HG02571 (cell line): ENCODE measurements around the gene POP5.
A peak's percentile ranks its signal among the peaks of the same experiment; 100 is the strongest.
"Not testable (repeated sequence)": the region's sequence is repeated elsewhere in the genome, so short reads cannot be mapped to it uniquely, and the experiment has no call there.

Source experiments
- ATAC-seq: cut with Tn5 transposase; IDR thresholded peaks from one replicate; pipeline ENCODE4 v1.9.1; 2021; ENCODE audit warnings: mild to moderate bottlenecking, moderate library complexity; ENCODE audit not compliant: unreplicated experiment

POP5 gene

GRCh38 chr12:120538281-120539156 is 42.7 kb downstream of the POP5 start:
- ATAC-seq, result no peak

GRCh38 chr12:120537856-120538220 is 43.4 kb downstream of the POP5 start:
- no peak for ATAC-seq

DNA sequence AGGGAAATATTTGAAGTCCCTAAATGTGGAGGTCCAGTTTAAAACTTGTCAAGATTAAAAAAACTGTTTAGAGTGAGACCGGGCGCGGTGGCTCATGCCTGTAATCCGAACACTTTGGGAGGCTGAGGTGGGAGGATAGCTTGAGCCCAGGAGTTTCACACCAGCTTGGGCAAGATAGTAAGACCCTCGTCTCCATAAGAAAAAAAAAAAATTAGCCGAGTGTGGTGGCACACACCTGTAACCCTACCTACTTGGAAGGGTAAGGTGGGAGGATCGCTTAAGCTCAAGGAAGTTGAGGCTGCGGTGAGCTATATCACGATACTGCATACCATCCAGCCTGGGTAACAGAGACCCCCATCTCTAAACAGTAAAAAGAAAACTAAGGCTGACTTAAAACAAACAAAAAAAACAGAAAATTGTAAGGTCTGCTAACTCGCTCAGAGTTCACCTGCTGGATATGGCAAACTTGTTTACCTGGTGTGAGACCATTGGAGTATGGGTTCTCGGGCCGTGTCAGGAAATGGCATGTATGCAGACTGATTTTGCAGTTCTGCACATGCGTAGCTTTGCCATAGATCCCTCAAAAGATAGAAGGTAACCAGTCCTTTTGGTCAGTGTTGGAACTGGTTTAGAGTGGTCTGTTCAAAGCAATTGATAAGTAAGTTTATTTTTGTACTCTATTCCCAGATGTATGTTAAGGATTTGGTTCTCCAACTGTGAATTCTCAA is 45.0 kb downstream of the POP5 start:
- ATAC-seq, result no peak

GRCh38 chr12:120534703-120535655 is 46.2 kb downstream of the POP5 start:
- ATAC-seq, result peak; percentile 43

- ATAC-seq, result peak; percentile 54
Observed at GRCh38 chr12:120534203-120534702, 46.9 kb downstream of the POP5 start, which contains the start of gene RNF10. Gene RNF10, plus strand, starts transcription at chr12:120534356. Its CDS starts 456 bp downstream, at chr12:120534812.

DNA sequence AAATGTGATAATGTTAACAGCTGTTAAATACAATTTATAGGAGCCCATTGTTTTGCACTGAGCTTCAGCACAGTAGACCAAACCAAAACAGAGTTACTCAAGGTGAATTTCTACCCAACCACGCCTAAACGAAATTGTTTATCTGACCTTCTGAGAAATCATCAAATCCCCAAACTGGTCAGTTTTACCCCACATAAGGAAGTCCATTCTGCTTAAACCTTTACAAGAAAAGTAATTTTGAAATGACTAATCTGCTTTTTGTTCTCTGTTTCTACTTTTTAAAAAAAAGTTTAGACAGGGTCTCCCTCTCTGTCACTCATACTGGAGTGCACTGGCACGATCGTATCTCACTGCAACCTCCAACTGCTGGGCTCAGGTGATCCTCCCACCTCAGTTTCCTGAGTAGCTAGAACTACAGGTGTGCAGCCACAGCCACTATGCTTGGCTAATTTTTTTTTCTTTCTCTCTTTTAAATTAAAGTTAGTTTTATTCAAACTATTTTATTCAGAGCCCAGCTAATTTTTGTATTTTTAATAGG is 48.4 kb downstream of the POP5 start:
- ATAC-seq, result no peak

- not testable (repeated sequence) for ATAC-seq
Observed at GRCh38 chr12:120530418-120530761, 50.8 kb downstream of the POP5 start.

- ATAC-seq, result no peak
Observed at GRCh38 chr12:120529641-120530417, 51.4 kb downstream of the POP5 start.

DNA sequence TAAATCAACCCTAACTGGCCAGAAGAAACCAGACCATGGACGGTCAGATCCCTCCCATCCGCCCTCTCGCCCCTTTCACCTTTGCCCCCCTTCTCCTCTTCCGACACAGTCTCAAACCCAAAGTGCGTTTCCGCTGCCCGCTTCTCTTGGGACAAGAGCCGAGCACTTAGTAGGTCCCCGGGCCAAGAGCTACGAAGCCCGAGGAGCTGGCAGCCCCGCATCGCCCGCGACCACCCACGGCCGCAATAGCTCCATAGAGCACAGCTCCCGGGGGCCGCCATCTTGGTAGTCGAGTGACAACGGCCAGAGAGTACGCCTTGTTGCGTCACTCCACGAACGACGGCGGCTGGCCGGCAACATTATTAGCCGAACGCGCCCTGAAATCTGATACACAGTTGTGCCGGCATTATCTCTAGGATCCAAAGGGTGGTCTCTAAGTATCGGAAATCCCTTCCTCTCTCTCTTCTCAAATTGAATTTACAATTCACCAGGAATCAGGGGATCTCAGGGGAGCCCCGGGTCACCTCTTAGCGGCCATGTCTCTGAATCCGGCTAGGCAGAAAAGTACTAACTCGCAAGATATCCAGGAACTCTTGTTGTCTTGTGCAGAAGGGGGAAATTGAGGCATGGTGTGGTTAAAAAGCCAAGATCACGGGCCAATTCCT is 52.2 kb downstream of the POP5 start, which contains the start of gene COQ5:
COQ5 (minus strand) TSS at position 298 of the 665 bp plus-strand sequence; CDS start at position 281, 17 bp downstream.
- peak; percentile 78 for ATAC-seq
